Fibroblast of skin of right quadriceps (primary cell): ENCODE data around the gene LTBP1.

Experiments used
- DNase-seq: peaks from one replicate; pipeline ENCODE4 v3.0.0-alpha.2; 2013

The LTBP1 gene

DNA sequence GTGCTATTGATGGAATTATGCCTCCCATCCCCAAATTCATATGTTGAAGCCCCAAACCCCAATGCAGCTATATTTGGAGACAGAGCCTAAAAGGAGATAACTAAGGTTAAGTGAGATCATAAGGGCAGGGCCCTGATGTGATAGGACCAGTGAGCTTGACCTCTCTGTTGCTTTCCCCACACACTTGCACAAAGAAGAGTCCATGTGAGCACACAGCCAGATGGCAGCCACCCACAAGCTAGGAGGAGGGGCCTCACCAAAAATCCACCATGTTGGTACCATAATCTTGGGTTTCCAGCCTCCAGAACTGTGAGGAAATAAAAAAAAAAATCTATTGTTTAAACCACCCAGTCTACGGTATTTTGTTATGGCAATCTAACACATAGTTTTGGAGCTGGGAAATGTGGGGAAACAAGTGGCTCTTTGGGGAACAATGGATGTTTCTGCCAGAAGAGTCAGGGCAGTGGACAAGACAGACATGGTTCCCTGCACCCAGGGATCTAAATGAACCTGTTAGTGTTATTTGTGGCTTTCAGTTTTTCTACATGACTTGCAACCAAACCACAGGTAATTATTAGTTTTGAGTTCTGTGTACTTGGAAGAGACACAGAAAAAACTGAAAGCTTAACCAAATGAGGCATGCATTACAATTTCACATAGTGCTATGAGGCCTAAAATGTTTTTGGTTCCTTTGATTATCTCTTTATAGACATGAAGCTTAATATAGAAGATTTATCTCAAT lies 259.1 kb downstream of the LTBP1 start:
- DNase-seq, result no peak

DNA sequence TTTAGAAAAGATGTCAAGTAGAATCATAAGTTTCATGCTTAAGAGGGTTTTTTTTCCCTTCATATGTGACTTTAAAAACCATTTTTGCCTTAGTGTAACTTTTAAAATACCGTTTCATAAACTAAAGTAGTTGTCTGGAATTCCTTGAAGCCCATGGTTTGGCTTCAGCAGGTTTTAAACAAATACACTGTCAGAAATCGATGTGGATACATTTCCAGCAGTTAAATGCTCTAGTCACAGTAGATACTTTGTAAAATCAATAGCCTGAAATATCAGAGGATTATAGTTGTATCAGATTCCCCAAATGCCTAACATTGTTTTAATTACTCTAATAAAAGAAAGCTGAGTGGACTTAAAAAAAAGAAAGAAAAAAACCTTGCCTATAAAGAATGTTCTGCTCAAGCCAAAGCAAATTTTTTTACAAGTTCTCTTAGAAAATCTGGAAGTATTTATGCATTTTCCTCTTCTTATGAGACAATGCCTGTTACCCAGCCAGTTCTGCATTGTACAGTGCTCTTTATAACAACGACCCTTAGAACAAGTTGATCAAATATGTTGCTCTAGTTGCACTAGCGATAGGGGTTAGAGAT lies 260.5 kb downstream of the LTBP1 start:
- DNase-seq, result peak; percentile 42

DNA sequence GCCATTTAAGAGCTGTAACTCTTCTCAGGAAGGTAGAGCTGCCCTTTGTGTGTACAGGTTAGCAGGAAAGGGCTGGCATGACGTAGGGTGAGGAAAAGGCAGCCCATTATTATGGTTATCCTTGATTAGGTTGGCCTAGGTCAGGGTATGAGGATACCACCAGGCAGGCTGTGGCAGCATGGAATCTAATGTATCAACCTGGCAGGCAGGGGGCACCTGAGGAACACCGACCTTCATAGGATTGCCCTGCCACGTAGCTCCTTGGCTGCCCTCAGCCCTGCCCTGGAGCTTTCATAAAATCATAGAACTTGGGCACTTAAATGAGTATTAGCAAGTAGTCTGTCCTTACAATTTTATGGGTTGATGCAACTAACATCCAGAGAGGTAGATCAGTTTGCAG lies 261.6 kb downstream of the LTBP1 start:
- no peak for DNase-seq

DNA sequence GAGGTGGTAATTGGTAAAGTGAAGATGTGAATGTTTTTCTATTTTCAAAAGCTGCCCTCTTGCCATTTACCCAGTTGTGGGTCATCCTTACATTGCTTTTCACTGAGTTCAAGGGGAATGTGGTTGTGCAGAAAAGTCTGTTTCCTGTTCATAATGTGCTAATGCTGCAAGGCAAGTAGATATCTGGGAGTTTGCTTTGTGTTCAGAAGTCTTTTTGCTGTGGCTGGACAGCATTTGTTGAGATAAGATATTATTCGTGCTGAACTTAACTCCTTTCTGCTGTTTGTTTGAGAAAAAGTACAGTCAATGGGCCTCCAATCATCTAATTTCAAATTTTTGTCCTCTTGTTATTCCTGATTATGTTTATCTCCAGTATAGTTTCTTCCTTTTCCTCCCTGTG lies 263.2 kb downstream of the LTBP1 start:
- peak; percentile 37 for DNase-seq

DNA sequence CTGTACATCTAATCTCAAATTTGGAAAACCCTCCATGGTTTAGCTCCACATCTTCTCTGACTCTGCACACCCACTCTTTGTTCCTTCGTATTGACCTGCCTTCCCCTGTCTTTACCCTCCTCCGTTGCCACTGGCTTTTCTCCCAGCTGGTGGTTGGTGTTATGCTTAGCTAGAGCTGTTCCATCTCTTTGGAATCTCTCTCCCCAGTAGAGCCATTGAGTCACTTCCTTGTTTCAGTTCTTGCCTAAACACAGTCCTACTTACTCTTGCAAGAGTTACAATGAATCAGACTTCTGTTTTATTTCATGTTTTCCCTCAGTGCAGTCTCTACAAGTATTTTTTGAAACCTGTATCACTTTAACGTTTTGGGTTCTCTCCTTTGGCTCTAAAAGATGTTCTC lies 263.9 kb downstream of the LTBP1 start:
- DNase-seq, result peak; percentile 96

DNA sequence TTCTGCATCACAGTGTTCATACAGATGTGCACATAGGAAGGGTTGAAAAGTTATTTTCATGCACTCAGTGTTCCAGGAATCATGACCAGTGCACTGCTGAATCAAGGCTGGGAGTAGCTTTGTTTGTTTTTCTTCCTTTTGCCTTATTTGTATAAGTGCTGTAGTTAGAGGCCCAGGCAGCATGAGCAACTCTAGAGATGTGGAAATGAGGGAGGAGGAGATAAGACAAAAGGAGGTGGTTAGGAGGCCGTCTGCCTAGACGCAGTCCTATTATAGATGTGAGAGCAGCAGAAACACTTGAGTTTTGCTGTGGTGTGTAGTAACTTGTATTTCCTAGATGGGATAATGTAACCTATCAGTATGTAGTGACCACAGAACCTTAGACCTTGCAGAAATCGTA lies 265.4 kb downstream of the LTBP1 start:
- DNase-seq, result peak; percentile 85

DNA sequence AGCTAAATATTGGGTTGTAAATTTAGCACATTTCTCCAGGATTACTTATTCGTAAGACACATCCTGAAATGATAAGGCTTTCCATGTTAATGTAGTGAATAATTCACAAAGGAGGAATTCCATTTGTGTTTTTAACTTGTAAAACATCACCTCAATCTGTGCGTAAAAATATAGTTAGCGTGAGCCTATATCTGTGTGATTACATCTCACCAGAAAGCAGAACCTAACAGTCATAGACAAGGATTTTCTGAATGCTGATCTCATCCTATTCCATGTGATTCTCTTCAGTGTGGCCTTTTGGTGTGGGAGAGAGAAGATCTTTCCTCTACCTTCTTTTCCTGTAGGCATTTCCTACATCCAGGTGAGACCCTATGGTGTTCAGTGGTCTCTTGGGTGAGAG lies 266.5 kb downstream of the LTBP1 start:
- no peak for DNase-seq

DNA sequence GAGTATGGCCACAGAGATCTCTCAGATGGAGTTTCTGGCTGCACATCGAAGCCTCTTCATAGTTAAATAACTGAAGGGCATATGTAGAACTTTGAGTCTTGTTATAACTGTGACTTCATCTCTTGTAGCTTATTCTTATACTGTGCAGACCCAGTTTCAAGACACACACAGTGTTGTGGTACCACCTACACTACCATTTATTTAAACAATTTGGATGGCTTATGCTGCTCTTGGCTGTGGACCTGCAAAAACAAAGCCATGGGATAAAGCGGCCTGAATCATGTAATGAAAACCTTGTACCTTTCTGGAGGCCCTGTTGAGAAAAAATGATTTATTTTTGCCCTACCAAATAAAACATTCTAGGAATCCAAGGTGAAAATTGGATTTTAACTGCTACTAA lies 266.9 kb downstream of the LTBP1 start:
- no peak for DNase-seq

DNA sequence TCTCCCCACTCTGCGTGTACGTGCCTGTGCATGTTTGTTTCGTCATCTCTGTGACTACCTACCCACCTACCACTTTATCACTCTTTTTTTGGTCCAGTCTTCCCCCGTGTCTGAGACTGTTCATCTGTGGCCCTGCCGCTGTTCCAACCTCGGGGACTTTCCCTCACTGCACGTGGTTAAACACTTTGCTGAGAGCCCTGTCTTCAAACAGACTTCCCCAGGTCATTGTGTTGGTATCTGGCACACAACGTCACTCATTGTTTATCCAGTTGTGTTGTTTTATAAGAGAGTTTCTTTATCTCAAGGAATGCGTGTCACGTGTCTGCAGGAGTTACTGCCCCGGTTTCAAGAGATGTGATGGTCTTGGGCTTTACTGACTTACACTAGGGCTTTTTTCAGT lies 267.7 kb downstream of the LTBP1 start:
- no peak for DNase-seq

DNA sequence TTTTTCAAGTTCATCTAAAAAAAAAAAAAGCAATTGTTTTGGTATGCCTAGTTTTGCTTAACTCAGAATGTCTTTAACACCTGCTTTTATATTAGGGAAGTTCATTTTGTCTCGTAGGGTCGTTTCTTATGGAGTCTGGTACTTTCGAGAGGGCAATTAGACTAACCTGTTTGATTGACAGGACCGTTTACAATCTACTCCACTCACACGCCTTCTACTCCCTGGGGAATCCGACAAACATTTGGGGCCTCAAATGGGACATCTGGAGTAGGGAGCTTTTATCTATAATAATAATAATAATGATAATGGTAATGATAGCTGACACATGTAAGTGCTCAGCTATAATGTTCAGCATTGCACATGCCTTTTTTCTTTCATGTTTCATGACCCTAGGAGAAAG lies 268.1 kb downstream of the LTBP1 start:
- DNase-seq, result no peak

DNA sequence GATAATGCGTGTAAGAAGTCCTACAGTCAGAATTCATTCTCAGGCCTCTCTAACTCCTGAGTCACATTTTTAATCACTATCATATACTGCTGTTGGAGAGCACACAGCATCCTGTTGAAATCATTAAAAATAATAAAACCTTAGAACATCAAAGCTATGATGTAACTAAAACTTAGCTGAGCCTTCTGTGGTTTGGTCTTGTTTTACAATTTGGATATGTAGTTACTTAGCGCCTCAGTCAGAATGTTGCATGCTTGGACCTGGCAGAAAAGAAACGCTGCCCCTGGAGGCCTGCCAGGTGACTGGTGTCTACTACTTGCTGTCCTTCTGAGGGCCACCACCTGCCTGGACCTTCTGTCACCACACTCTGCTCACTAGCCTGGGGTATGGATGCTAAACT lies 268.5 kb downstream of the LTBP1 start:
- DNase-seq, result peak; percentile 94

DNA sequence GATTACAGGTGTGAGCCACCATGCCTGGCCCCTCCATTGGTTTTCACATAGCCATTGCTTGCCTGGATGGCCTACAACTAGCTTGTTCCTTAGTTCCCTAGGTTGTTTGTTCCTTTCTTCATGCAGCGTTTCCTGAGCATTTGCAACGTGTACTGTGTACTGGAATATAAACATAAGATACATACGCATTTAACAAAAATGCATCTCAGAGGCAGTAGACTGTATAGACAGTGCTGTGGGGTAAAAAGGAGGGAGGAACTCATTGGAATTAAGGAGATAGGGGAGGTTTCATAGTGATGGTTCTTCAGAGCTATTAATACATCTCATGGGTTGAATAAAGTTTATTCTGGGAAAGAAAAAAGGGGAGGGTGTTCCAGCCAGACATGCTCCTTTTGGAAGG lies 269.2 kb downstream of the LTBP1 start:
- no peak for DNase-seq

DNA sequence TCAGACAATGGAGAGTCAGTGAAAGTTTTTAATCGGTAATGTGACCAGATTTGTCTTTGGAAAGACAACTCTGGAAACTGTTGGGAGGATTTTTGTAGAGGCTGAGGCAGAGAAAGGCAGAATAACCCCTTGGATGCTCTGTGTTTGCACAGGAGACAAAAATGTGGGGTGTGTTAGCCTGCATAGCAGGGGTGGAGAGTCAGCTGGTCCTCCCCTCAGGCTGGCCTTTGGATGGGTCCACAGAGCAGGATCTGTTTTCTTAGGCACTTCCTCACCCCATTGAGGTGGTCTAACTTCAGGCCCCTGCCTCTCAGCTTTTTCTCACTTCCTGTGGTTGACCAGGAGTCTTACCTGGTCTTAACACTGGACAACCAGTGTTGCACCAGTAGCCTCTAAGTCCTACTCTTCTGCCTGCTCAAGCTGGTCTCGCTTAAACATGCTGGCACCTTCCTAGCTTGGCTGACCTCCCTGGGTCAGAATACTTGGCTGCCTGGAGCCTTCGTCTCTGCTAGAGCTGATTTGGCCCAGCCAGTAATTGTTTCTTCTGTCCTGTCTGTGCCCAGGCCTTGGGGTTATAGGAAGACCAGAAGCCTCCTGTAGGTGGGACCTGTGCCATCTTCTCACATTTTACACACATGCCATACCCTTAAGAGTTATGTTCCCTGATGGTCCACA lies 269.9 kb downstream of the LTBP1 start:
- no peak for DNase-seq

DNA sequence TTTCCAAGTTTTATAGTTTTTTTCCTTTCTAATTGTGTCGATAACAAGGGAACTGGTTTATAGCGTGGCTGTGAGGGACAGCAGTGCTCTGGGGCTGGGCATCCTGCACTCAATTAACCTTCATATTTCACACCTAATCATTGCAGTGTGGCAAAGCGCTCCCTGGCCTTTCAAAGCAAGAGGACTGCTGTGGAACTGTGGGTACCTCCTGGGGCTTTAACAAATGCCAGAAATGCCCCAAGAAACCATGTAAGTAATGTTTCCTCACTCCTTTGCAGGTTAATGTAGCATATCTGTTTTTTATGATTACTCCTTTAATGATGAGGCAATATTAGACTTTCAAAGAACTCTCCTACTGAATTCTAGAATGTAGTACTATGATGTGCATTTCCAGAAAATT lies 270.7 kb downstream of the LTBP1 start:
- DNase-seq, result no peak

DNA sequence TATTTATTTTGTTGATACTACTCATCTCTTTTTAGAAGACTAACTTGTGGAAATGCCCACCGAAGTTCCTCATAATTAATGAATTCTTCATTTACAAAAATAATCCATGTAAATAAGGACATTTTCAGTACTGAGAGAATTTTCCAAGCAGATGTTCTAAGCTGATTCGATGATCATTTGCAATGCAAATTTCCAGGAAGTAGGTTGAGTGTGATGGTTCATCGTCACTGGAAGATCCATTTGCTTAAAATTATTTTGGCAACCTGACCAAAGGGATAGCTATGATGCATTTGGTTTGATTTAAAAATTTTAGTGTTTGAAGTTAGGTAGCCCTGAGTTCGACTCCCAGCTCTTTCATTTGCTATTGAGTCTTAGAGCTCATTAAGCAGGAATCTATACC lies 272.4 kb downstream of the LTBP1 start:
- no peak for DNase-seq

DNA sequence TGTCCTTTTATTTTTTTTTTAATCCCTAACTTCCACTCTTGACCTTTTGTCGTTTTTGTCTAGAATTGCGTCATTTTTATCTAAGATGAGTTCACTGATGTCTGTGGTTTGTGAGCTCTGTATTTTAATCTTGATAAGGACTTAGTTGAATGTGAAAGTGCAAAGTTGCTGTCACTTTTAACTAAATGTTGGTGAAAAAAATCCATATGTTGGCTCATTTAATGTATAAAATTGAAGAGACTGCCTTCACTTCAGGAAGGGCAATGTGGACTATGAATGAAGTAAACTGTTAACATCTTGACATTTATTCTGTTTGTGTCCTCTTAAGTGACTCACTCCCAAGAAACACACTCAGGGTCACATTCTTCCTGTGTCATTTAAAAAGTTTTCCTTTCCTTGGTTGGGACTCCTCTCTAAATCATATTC lies 273.1 kb downstream of the LTBP1 start:
- no peak for DNase-seq

DNA sequence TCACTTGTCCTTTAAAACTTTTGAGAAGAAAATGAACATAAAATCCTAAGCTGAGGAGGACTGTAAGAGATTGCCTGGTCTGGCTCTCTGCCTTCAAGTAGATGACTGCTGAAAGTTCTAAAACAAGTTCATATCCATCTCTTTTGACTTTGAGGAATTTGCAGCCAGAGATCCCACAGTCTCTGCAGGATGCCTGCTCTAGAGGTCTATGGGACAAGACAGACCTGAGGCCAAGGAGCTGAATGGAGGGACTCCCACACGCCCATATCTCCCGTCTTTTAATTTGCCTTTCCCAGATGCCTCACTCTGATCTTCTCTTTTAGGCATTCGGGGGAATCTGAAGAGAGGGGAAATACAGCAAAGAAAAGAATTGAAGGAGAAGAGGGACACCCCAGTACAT lies 273.8 kb downstream of the LTBP1 start:
- DNase-seq, result no peak

DNA sequence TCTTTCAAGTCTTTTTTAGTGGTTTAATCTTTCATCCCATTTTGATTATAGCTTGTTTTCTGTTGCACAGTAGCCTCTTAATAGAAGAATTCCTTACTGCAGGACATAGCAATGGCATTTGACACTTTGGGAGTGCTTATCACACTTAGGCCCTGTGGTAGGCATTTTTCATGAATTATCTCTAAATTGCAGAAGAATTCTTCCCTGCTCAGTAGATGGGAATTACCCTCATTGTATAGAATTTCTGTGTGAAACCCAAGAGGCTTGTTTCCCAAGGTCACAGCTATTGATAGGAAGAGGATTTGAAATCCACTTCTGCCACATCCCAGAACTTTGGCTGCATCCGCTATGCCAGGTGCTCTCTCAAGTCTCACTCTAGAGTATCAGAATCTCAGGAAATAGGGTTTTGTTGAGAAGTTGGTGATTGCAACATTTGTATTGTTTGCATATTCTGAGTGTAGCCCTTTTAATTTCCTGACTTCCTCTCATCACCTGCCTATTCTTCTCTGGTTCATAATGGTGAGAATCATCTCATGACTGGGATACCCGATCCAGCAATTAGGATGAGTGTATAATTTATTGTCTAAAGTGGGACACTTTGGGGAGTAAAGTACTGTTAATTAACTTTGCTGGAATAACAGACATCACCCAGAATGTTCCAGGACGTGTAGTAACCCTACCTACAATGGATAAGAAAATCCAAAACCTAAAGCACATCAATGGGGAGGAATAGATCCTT lies 274.5 kb downstream of the LTBP1 start:
- DNase-seq, result no peak

DNA sequence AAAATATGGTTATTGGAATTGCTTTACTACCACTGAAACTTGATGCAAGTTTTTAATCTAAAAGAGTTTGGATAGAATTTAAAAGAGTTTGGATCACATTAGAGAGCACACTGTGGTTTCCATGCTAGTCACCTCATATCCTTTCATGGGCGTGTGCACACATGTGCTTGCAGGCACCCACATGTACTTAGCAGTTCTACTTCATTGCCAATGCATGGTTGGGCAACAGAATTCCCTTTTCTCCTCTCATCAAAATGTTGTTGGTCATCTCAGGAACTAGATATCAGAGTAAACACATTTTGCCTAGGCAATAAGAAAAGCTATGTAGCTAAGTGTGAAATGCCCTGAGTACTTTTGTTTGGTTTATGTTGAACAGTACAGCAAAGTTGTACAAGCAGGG lies 275.6 kb downstream of the LTBP1 start:
- no peak for DNase-seq

DNA sequence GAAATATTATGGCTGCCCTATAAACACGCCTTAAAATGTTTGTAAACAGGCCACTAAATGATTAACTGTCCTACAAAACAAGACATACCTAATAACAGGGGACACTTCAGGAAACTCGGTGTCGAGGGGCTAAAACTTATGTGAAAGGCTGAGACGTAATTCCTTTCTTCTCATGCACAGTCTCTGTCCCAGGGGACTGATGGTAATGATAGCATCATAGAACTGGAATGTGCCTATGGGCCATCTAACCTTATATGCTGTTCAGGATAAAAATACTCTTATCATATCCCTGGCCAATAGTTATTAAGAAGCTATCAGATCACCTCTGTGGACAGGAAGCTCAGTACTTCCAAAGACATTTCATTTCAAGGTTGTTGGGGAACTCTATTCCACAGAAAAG lies 277.1 kb downstream of the LTBP1 start:
- DNase-seq, result peak; percentile 81

DNA sequence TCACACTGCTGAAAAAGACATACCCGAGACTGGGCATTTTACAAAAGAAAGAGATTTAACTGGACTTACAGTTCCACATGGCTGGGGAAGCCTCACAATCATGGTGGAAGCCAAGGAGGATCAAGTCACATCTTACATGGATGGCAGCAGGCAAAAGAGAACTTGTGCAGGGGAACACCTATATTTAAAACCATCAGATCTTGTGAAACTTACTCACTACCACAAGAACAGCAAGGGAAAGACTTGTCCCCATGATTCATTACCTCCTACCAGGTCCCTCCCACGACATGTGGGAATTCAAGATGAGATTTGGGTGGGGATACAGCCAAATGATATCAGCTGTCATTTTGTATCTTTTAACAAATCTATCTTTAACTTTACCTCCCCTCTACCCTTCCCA lies 278.6 kb downstream of the LTBP1 start:
- no peak for DNase-seq

DNA sequence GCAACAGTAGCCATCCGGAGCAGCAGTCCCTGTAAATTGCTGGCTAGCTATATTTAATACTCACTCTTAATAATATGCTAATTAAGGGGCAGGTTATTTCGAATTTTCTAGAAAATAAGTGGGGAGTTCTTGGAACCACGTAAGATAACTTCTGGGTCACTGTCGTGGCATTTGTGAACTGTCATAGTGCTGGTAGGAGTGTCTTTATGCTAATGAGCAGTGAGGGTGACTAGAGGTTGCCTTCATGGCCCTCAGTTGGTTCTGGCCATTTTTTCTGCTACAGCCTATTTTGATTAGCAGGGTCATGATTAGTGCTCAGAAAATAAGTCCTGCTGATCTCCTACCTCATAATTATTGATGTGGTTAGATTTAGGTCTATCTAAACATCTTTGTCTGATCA lies 279.8 kb downstream of the LTBP1 start:
- no peak for DNase-seq

DNA sequence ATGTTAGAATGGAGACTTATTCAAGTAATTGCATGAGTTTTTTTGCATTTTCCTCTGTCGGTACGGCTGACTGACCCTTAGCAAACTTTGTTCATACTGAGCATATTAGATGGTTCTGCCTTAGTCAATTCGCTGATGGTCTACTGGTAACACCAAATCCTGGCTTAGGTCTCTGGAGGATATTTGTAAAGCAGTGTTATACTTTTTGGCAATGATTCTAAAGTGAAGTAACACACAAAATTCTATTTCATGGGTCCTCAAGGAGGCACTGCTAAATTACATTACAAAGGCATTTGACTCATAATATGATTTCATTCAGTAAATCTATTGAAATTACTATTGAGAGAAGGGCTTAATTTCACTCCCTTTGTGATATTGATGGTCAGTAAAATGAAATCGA lies 282.9 kb downstream of the LTBP1 start:
- DNase-seq, result no peak

DNA sequence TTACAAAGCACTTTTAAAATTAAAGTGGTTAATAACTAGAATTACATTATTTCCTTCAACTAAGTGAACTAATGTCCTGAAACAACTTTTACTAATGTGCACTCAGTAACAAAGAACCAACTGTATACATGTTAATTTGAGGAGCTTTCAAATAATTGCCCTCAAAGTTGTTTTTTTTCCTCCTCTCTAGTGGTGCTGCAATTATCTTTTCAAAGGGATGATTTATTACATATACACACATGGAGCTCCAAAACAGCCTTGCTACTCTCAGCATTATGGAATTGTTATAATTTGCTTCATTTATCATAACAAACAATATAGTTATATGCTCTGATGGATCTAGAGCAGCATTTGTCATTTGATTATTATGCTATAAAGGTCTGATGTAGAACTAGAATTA lies 283.4 kb downstream of the LTBP1 start:
- DNase-seq, result no peak
